ENCODE results near the gene MYT1. TPM values are rescaled to one million over a fixed set of nuclear protein-coding genes. Genes with fewer than 3 reads are reported as not detected.

The MYT1 gene
- polyA plus RNA-seq, 1 of the 3 experiments (the other 2 are of a cell fraction), result 0.10 TPM

DNA sequence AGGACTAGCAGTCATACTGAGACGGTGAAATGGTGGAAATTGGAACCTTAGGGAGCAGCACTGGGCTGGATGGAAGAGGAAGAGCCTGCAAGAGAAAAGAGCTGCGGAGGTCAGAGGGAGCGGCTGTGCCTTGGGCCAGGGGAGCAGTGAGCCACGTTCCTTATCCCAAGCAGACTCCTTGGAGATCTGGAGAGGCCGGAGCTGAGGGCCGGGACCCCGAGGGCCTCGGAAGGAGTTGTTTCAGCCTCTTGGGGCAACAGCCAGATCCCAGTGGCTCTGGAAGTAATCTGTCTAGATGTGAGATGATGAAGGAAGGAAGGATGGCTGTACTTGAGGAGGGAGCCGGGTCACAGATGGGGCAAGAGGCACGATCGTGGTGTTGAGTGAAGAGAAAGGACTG, 107.4 kb downstream of the MYT1 start:
- POLR2A ChIA-PET, result no interaction called here

More for the DNA sequence above, 107.4 kb downstream of the MYT1 start:
- Histone ChIP-seq H3K27me3 (ENCODE audit: insufficient read depth) (no peaks in the 10 kb centered on the region), H3F3A (replicated peaks; ENCODE audit: insufficient read depth) (peaks cover 9% of the 10 kb centered on the region), H3K4me2 (no peak overlapping the region), H3K79me2 (ENCODE audit: insufficient read depth) (no peaks in the 10 kb centered on the region), H2AFZ (ENCODE audit: low read depth) (no peak overlapping the region), H3K9me2 (no peaks in the 10 kb centered on the region), H4K20me1 (ENCODE audit: insufficient read depth) (no peaks in the 10 kb centered on the region), H3K4me3 (ENCODE audit: low read depth in 2 of 2, low read length in 1 of 2) (no peak overlapping the region), H3K4me1 (ENCODE audit: control insufficient read depth in 1 of 2, insufficient read depth in 2 of 2, low read depth in 1 of 2, low read length in 1 of 2) (no peaks in the 10 kb centered on the region; a peak in 2 of 4 replicates), H3K9me3 (no peaks in the 10 kb centered on the region), H3K27ac (ENCODE audit: low read depth in 2 of 2, low read length in 1 of 2) (no peak overlapping the region; a peak in 1 of 4 replicates), H3K36me3 (replicated peaks in 1 of 2; ENCODE audit: control insufficient read depth in 1 of 2, insufficient read depth in 2 of 2, low read length in 1 of 2) (peaks cover 26 to 33% of the 10 kb centered on the region in 2 experiments), H3K9ac (no peak overlapping the region)
- TF ChIP-seq GABPA (IDR thresholded peaks at IDR 0.05; ENCODE audit: low read depth) (no peak), SMC3 (IDR thresholded peaks at IDR 0.05; ENCODE audit: low read depth, low read length) (no peak), CHD2 (IDR thresholded peaks at IDR 0.05; ENCODE audit: low read length, partially characterized antibody) (no peak), RXRA (IDR thresholded peaks at IDR 0.05; ENCODE audit: borderline replicate concordance, low read depth) (no peak), ELF1 (IDR thresholded peaks at IDR 0.05) (no peak), EZH2phosphoT487 (IDR thresholded peaks at IDR 0.05; ENCODE audit: borderline replicate concordance, low read depth) (no peak), TEAD4 (IDR thresholded peaks at IDR 0.05; ENCODE audit: borderline replicate concordance, insufficient read depth) (no peak), FOXJ3 (CRISPR knock-in tag; IDR thresholded peaks at IDR 0.05) (no peak), MXI1 (IDR thresholded peaks at IDR 0.05; ENCODE audit: low read depth, low read length) (no peak), RFX5 (IDR thresholded peaks at IDR 0.05; ENCODE audit: low read length) (no peak), JUND (IDR thresholded peaks at IDR 0.05) (no peak), RAD21 (IDR thresholded peaks at IDR 0.05; ENCODE audit: low read length) (no peak), FOSL2 (IDR thresholded peaks at IDR 0.05; ENCODE audit: borderline replicate concordance, low read depth) (no peak)
- TF ChIP-seq, protein P1, sequence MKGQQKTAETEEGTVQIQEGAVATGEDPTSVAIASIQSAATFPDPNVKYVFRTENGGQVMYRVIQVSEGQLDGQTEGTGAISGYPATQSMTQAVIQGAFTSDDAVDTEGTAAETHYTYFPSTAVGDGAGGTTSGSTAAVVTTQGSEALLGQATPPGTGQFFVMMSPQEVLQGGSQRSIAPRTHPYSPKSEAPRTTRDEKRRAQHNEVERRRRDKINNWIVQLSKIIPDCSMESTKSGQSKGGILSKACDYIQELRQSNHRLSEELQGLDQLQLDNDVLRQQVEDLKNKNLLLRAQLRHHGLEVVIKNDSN (IDR thresholded peaks at IDR 0.05; ENCODE audit: borderline replicate concordance, low read depth), result no peak
- TF ChIP-seq, protein P2, sequence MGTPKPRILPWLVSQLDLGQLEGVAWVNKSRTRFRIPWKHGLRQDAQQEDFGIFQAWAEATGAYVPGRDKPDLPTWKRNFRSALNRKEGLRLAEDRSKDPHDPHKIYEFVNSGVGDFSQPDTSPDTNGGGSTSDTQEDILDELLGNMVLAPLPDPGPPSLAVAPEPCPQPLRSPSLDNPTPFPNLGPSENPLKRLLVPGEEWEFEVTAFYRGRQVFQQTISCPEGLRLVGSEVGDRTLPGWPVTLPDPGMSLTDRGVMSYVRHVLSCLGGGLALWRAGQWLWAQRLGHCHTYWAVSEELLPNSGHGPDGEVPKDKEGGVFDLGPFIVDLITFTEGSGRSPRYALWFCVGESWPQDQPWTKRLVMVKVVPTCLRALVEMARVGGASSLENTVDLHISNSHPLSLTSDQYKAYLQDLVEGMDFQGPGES (IDR thresholded peaks at IDR 0.05; ENCODE audit: low read depth, low read length), result no peak
- TF ChIP-seq, protein P3, sequence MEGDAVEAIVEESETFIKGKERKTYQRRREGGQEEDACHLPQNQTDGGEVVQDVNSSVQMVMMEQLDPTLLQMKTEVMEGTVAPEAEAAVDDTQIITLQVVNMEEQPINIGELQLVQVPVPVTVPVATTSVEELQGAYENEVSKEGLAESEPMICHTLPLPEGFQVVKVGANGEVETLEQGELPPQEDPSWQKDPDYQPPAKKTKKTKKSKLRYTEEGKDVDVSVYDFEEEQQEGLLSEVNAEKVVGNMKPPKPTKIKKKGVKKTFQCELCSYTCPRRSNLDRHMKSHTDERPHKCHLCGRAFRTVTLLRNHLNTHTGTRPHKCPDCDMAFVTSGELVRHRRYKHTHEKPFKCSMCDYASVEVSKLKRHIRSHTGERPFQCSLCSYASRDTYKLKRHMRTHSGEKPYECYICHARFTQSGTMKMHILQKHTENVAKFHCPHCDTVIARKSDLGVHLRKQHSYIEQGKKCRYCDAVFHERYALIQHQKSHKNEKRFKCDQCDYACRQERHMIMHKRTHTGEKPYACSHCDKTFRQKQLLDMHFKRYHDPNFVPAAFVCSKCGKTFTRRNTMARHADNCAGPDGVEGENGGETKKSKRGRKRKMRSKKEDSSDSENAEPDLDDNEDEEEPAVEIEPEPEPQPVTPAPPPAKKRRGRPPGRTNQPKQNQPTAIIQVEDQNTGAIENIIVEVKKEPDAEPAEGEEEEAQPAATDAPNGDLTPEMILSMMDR (IDR thresholded peaks at IDR 0.05), result no peak
- TF ChIP-seq, protein P4, sequence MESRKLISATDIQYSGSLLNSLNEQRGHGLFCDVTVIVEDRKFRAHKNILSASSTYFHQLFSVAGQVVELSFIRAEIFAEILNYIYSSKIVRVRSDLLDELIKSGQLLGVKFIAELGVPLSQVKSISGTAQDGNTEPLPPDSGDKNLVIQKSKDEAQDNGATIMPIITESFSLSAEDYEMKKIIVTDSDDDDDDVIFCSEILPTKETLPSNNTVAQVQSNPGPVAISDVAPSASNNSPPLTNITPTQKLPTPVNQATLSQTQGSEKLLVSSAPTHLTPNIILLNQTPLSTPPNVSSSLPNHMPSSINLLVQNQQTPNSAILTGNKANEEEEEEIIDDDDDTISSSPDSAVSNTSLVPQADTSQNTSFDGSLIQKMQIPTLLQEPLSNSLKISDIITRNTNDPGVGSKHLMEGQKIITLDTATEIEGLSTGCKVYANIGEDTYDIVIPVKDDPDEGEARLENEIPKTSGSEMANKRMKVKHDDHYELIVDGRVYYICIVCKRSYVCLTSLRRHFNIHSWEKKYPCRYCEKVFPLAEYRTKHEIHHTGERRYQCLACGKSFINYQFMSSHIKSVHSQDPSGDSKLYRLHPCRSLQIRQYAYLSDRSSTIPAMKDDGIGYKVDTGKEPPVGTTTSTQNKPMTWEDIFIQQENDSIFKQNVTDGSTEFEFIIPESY (IDR thresholded peaks at IDR 0.05; ENCODE audit: borderline replicate concordance, low read depth), result no peak
- no peak for DNase-seq
- 95% methylated on average over 11 of the region's 11 CpGs for WGBS (ENCODE audit: low lambda C conversion rate)
- CTCF ChIA-PET, result no interaction called here
